ENCODE measurements around the gene MBNL1. TPM values are rescaled to one million over a fixed set of nuclear protein-coding genes. Genes with fewer than 3 reads are reported as not detected.

The MBNL1 gene
- total RNA-seq, 1 experiment from 2014 or later = 200 TPM

DNA sequence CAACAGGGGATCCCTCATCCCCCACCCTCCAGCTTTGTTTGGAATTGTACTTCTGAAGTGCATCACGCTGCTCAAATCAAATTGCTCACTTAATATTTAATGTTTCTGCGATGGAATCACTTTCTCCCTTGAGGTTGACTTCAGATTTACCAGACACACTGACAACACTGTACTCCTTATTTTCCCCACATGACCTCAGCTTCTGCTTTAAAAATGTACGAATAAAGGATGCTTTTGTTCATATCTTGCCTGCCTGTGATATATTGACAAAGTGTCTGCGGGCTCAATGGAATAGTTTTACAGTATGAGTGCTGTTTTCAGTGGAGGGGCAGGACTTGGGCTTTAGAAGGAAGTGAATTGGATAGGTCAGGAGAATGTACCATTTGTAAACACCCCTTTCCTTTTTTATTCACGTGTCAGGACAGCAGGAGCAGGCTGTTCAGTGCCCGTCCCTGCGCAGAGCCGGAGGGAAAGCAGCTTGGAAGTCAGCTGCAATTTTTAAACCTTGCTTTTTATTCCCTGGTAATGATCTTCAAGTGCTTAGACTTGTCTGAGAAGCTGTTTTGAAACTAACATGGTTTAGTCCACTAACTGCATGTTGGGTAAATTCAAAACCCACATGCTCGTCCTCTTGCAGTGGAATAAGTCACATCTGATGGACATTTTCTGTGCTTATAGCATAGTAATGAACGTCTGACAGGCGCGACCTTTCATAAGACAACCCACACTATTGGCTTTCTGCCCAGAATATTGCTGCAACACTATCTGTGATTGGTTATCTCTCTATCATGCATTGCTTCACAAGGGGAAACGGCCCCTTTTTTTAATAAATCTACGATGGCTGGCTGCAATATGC, 29.9 kb downstream of the MBNL1 start:
- Histone ChIP-seq H3K9ac (ENCODE audit: low read length) (peak overlapping the region; percentile 21), H4K20me1 (ENCODE audit: insufficient read depth) (peaks cover 9% of the 10 kb centered on the region; the same call in 1 of the 2 replicates), H3K27me3 (ENCODE audit: insufficient read depth, low read length) (no peaks in the 10 kb centered on the region), H3K79me2 (ENCODE audit: insufficient read depth, low read length) (peaks cover 100% of the 10 kb centered on the region), H3K9me2 (ENCODE audit: insufficient read depth) (no peaks in the 10 kb centered on the region), H2AFZ (ENCODE audit: low read depth, low read length, poor library complexity, severe bottlenecking) (no peak overlapping the region), H3K27ac (ENCODE audit: low read depth, low read length) (peak overlapping the region; percentile 47), H3K4me1 (ENCODE audit: control insufficient read depth in 1 of 2, insufficient read depth in 2 of 2, low read length in 2 of 2) (peaks cover 64 to 82% of the 10 kb centered on the region in 2 experiments), H3K9me3 (ENCODE audit: control insufficient read depth in 1 of 2, insufficient read depth in 1 of 2, low read depth in 1 of 2, low read length in 2 of 2) (no peaks in the 10 kb centered on the region), H3K36me3 (ENCODE audit: control insufficient read depth in 1 of 2, insufficient read depth in 2 of 2, low read length in 2 of 2) (no peaks in the 10 kb centered on the region; a peak in 1 of 4 replicates), H3K4me2 (ENCODE audit: low read length) (peak overlapping the region; percentile 61), H3K4me3 (replicated peaks in 1 of 2; ENCODE audit: low read depth in 1 of 2, low read length in 2 of 2) (peak overlapping the region; percentile 2 to 21; a peak in 2 of 4 replicates)
- 0 out of 2 replicates have a peak, but pooled peaks have one; percentile 9 for TF ChIP-seq JUND (IDR thresholded peaks at IDR 0.05)
- TF ChIP-seq CEBPB (IDR thresholded peaks at IDR 0.05; ENCODE audit: low read depth) = peak; percentile 81
- TF ChIP-seq, protein P1, sequence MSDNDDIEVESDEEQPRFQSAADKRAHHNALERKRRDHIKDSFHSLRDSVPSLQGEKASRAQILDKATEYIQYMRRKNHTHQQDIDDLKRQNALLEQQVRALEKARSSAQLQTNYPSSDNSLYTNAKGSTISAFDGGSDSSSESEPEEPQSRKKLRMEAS (IDR thresholded peaks at IDR 0.05) = peak; percentile 32
- no peak for TF ChIP-seq EGR1 (IDR thresholded peaks at IDR 0.05; ENCODE audit: low read depth)
- ChIA-PET RAD21 (ENCODE audit: low non-redundant PET in 1 of 2, low total read pairs in 2 of 2, uncharacterized antibody in 2 of 2, unreplicated experiment in 2 of 2) (no interaction called here), CTCF (no interaction called here), POLR2A (no interaction called here)
- ATAC-seq (peak; percentile 68), DNase-seq (ENCODE audit: low read depth, low spot score) (no peak)
- intact Hi-C loops (cut with micrococcal nuclease) = no loop called here
- no TSS peak for BruUV-seq (replicated peaks)

DNA sequence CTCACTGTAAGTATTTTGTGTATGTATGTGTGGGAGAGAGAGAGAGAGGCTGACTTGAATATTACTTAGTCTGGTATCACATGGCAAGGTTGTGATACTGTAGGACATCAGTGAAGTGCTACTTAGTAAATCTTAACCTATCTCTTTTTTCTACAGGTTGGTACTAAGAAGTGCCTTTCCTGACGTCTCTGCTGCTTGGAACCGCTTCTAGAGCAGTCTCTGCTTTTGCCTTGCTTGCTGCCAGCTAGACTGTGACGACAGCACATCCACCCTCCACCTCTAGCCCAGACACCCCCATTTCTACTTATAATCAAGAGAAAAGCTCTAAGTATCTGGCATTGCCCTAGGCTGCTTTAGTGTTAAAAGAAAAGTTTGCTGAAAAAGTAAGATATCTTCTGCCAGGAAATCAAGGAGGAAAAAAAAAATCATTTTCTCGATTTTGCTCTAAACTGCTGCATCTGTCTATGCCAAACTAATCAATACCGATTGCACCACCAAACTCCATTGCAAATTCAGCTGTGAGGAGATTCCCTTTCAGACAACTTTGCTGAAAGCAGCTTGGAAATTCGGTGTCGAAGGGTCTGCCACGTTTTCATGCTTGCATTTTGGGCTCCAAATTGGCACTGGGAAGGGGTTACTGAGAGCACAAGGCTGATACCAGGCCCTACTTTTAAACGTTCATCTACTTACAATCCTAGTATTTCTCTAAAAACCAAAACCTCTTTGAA, 30.7 kb downstream of the MBNL1 start:
- no peak for DNase-seq (ENCODE audit: low read depth, low spot score)
- CTCF ChIA-PET = no interaction called here
- intact Hi-C loops (cut with micrococcal nuclease) = no loop called here
- Histone ChIP-seq H3K9me3 (ENCODE audit: control insufficient read depth in 1 of 2, insufficient read depth in 1 of 2, low read depth in 1 of 2, low read length in 2 of 2) (no peaks in the 10 kb centered on the region), H3K9me2 (ENCODE audit: insufficient read depth) (no peaks in the 10 kb centered on the region), H3K9ac (ENCODE audit: low read length) (0 out of 2 replicates have a peak overlapping the region, but pooled peaks have one; percentile 21), H3K4me3 (replicated peaks in 1 of 2; ENCODE audit: low read depth in 1 of 2, low read length in 2 of 2) (peak overlapping the region in 1 of 2 experiments; percentile 21; a peak in 1 of 4 replicates), H3K4me2 (ENCODE audit: low read length) (peak overlapping the region; percentile 61), H2AFZ (ENCODE audit: low read depth, low read length, poor library complexity, severe bottlenecking) (no peak overlapping the region), H3K36me3 (ENCODE audit: control insufficient read depth in 1 of 2, insufficient read depth in 2 of 2, low read length in 2 of 2) (no peaks in the 10 kb centered on the region; a peak in 1 of 4 replicates), H3K27ac (ENCODE audit: low read depth, low read length) (peak overlapping the region; percentile 47; the same call in 1 of the 2 replicates), H3K27me3 (ENCODE audit: insufficient read depth, low read length) (no peaks in the 10 kb centered on the region), H3K79me2 (ENCODE audit: insufficient read depth, low read length) (peaks cover 100% of the 10 kb centered on the region), H3K4me1 (ENCODE audit: control insufficient read depth in 1 of 2, insufficient read depth in 2 of 2, low read length in 2 of 2) (peaks cover 72 to 89% of the 10 kb centered on the region in 2 experiments), H4K20me1 (ENCODE audit: insufficient read depth) (peaks cover 9% of the 10 kb centered on the region; the same call in 1 of the 2 replicates)
- POLR2A ChIA-PET = no interaction called here
- RAD21 ChIA-PET (ENCODE audit: low non-redundant PET in 1 of 2, low total read pairs in 2 of 2, uncharacterized antibody in 2 of 2, unreplicated experiment in 2 of 2) = no interaction called here
- no peak for TF ChIP-seq REST (IDR thresholded peaks at IDR 0.05; ENCODE audit: low read depth)
- BruUV-seq (replicated peaks) = TSS peak; percentile 46
- peak; percentile 31 for ATAC-seq
